ENCODE results near the gene HOXB7. TPM values are rescaled to one million over a fixed set of nuclear protein-coding genes. Genes with fewer than 3 reads are reported as not detected.

The HOXB7 gene
- total RNA-seq, 2 donors from 2014 or later: 1.1 to 2.7 TPM

DNA sequence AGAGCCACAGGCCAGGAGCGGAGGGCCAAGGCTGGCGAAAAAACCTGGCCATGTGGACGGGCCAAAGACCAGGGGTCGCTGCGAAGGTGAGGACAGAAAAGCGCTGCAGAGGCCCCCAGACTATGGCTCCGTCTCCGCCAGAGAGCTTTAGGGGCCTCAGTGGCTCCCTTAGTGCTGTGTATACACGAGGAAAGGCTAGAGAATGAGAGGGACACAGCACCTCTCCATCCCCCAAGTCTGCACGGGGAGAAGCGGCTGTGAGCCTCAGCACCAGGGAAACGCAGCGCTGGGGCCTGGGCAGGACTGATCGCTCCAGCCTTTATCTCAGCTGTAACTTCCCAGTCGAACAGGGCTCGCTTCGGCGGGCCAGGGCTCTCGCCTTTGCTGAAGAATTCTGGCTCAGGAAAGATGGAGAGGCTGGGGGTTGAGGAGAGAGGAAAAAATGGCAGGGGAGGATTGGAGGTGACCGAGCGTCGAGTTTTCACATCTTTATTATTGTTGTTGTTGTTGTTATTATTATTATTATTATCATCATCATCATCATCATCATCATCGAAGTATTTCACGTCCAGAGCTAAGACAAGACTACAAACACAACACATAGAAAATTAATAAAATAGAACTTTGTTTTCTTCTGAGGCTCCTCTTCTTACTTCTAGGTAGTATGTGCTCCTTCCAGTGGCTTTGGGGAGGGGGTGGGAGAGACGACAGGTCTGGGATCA is 15.4 kb downstream of the HOXB7 start:
- no peak overlapping the region for H3K27ac Mint-ChIP-seq
- ATAC-seq (no peak), DNase-seq (ENCODE audit: low spot score) (no peak)
- H3K27me3 Mint-ChIP-seq: peaks cover 60 to 64% of the 10 kb centered on the region in 2 donors
- no peaks in the 10 kb centered on the region for H3K9me3 Mint-ChIP-seq
- no peaks in the 10 kb centered on the region for H3K36me3 Mint-ChIP-seq
- peaks cover 42 to 55% of the 10 kb centered on the region in 2 donors for H3K4me1 Mint-ChIP-seq (ENCODE audit: low read depth in 2 of 2)
- H3K4me3 Mint-ChIP-seq: peak overlapping the region; percentile 83

DNA sequence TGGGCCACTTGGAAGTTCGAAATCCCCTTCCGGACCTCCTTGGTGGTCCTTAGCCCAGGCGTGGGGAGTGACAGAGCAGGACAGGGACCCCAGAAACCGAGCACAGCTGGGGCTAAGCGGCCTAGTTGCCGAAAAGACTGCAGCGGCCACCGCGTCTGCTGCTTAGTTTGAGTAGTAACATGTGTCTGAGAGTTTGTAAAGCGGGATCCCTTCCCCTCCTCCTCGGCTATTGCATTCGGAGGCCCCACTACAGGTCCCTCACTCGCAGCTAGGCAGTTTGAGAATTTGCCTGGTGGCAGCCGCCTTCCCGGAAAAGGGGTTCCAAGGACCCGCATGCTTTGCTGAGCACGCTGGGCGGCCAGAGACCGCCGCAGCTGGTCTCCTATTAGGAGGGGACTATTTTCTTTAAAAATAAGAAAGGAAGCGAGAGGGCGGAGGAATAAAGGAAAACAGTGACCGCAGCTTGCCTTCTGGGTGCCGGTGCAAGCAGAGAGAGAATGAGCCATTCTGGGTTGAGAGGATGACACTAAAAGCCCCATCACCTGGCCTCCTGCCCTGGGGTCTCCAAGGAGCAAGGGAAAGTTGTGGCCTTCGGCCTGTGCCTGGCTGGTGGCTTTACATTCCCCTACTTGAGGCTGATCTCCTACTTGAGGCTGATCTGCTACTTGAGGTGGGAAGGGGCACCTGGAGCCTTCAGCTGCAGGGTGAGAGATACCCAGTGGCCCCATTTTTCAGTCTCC is 16.1 kb downstream of the HOXB7 start:
- Mint-ChIP-seq H3K9me3 (no peaks in the 10 kb centered on the region), H3K4me3 (peak overlapping the region; percentile 83), H3K27ac (peak overlapping the region in 1 of 2 donors; percentile 37), H3K4me1 (ENCODE audit: low read depth in 2 of 2) (peaks cover 44 to 55% of the 10 kb centered on the region in 2 donors), H3K36me3 (no peaks in the 10 kb centered on the region), H3K27me3 (peaks cover 56 to 57% of the 10 kb centered on the region in 2 donors)
- ATAC-seq (no peak), DNase-seq (ENCODE audit: low spot score) (no peak)

DNA sequence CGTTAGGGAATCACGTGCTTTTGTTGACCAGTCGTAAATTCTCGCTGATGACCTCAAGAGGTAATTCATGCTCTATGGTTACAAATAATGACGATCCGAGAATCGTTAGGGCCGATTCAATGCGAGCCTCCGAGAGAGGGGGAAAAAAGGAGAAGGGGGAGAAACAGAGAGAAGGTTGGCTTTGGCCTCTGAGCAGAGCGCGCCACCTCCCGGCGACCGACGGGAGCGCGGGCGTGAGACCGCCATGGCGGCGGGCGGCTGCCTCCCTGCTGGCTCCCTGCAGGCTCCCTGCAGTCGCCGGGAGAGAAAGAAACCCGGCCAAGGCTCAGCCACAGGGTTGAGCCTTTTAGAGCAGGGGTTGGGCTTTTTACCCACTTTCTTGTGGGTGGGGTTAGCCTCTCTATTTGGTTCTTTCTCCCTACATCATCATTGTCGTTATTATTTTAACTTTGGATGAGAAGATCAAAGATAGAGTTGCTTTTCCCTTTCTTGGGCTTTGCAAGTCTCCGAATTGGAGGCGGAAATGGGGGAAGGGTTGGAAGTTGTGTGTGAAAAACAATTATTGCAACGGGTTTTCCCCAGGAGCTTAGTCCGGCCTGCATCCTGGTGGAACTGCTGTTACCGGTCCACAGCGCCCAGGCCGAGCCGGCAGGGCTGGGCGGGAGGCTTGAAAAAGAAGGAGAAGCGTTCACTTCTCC is 16.8 kb downstream of the HOXB7 start:
- Mint-ChIP-seq H3K4me3 (peak overlapping the region; percentile 88), H3K36me3 (no peaks in the 10 kb centered on the region), H3K4me1 (ENCODE audit: low read depth in 2 of 2) (peaks cover 45 to 55% of the 10 kb centered on the region in 2 donors), H3K27me3 (peaks cover 51 to 52% of the 10 kb centered on the region in 2 donors), H3K9me3 (no peaks in the 10 kb centered on the region), H3K27ac (peak overlapping the region in 1 of 2 donors; percentile 37)
- DNase-seq (ENCODE audit: low spot score): peak; percentile 78
- ATAC-seq: peak; percentile 65 to 81

DNA sequence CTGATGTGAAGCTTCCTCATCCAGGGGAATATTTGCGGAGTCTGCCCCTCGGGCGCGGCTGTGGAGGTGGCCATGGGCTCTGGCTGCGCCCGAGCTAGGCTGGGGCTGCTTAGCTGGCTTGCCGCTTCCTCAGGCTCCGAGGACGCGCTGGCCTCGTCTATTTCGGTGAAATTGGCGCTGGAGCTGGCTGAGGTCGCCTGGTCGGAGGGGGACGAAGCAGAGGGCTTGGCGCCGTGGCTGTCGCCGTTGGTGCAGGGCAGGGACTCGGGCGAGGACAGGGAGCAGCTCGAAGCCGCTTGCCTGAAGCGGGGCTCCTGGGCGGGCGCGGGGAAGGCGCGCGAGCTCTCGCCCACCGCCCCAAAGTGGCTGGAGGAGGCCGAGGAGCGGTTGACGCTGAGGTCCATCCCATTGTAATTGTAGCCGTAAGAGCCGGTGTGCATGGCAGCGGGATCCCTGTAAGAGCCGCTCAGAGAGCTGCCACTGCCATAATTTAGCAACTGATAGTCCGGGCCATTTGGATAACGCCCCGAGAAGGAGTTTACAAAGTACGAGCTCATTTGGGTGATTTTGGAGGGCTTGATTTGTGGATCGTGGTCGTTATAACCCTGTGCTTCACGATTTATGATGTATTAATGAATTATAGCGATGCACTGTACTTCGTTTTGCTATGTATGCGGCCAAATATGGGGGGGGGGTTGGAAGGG is 17.5 kb downstream of the HOXB7 start, which contains the start of gene HOXB5:
Gene HOXB5, minus strand, starts transcription at position 654 of the 704 bp plus-strand sequence. Its CDS starts 97 bp downstream, at position 557.
- H3K4me1 Mint-ChIP-seq (ENCODE audit: low read depth in 2 of 2): peaks cover 43 to 49% of the 10 kb centered on the region in 2 donors

DNA sequence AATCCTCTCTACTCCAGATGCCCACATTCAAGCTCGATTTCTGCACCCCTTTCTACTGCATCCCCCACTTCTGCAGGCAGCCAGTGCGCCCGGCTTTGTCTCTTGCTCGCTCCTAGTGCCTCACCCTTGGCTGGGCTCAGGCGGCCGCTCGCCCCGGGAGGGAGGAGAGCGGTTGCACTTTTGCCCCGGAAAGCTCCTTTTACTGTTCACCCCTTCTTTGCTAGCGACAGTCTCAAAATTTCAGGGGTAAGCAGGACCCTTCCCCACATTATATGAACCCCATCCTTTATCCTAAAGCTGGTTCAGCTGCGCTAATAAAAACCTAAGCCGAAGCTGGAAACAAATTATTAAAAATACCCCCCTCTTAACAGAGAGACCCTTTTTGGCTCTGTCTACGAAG is 18.2 kb downstream of the HOXB7 start:
- Mint-ChIP-seq H3K4me3 (peak overlapping the region; percentile 88), H3K27ac (peak overlapping the region in 1 of 2 donors; percentile 39), H3K27me3 (peaks cover 48 to 59% of the 10 kb centered on the region in 2 donors), H3K36me3 (no peaks in the 10 kb centered on the region), H3K9me3 (no peaks in the 10 kb centered on the region), H3K4me1 (ENCODE audit: low read depth in 2 of 2) (peaks cover 38 to 42% of the 10 kb centered on the region in 2 donors)
- DNase-seq (ENCODE audit: low spot score): no peak
- ATAC-seq: peak in 1 of 2 donors; percentile 37

More for the DNA sequence above, 17.5 kb downstream of the HOXB7 start, which contains the start of gene HOXB5:
- Mint-ChIP-seq H3K36me3 (no peaks in the 10 kb centered on the region), H3K4me3 (peak within 1 kb of the TSS; percentile 88), H3K9me3 (no peaks in the 10 kb centered on the region), H3K27ac (peak within 1 kb of the TSS; percentile 37 to 39), H3K27me3 (peaks cover 51 to 59% of the 10 kb centered on the region in 2 donors)
- DNase-seq (ENCODE audit: low spot score): no peak
- peak; percentile 26 to 43 for ATAC-seq

DNA sequence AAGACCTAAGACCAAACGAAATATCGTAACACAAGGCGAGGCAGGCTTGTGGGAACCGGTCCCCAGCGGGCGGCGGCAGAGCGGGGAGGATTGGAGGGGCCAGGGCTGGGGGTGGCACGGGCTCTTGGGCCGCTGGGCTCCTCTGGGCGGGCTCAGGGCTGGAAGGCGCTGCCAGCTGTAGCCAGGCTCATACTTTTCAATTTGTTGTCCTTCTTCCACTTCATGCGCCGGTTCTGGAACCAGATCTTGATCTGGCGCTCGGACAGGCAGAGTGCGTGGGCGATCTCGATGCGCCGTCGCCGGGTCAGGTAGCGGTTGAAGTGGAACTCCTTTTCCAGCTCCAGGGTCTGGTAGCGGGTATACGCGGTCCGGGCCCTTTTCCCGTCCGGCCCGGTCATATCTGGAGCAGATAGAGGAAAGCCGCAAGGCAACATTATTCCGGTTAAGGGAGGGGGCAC is 18.7 kb downstream of the HOXB7 start:
- H3K4me1 Mint-ChIP-seq (ENCODE audit: low read depth in 2 of 2): peaks cover 37 to 39% of the 10 kb centered on the region in 2 donors
- ATAC-seq (no peak), DNase-seq (ENCODE audit: low spot score) (no peak)
- no peak overlapping the region for H3K4me3 Mint-ChIP-seq
- H3K27ac Mint-ChIP-seq: no peak overlapping the region
- H3K36me3 Mint-ChIP-seq: no peaks in the 10 kb centered on the region
- H3K27me3 Mint-ChIP-seq: peaks cover 46 to 59% of the 10 kb centered on the region in 2 donors
- no peaks in the 10 kb centered on the region for H3K9me3 Mint-ChIP-seq

DNA sequence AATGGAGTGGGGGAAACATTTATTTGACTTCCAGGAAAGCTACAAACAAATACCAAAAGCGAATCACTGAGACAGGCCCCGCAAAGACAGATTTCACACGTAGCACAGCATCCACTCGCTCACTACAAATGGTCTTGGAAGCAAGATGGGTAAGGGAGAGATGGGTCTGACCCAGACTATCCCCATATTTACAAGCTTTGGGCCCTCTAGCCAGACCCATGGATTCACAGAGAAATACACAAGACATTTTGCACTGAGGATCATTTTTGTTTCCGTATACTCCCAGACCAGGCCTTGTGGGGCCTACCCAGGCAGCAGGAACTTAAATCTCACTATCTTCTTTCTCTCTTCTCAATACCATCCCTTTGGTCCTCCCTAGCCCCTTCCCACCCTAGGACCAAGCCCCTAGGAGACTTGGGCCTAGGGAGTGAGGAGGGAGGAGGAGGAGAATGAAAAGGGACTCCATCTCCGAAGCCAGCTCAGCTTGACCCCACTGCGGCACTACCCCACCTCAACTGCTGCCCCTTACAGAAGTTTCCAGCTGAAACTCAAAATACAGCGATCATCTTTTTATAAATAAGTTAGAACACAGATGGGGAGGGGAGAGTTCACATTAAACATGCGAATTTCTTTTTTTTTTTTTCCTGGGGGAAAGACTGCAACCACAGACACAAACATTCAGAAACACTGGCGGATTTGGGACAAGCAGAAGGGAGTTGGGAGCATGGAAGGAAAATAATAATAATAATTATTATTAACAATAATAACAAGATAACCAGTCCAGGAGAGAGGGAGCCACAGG is 19.4 kb downstream of the HOXB7 start:
- DNase-seq (ENCODE audit: low spot score) (no peak), ATAC-seq (no peak)
- peaks cover 40 to 55% of the 10 kb centered on the region in 2 donors for H3K27me3 Mint-ChIP-seq
- H3K36me3 Mint-ChIP-seq: no peaks in the 10 kb centered on the region
- H3K27ac Mint-ChIP-seq: no peak overlapping the region
- peaks cover 32 to 35% of the 10 kb centered on the region in 2 donors for H3K4me1 Mint-ChIP-seq (ENCODE audit: low read depth in 2 of 2)
- no peaks in the 10 kb centered on the region for H3K9me3 Mint-ChIP-seq
- peak overlapping the region; percentile 40 for H3K4me3 Mint-ChIP-seq

DNA sequence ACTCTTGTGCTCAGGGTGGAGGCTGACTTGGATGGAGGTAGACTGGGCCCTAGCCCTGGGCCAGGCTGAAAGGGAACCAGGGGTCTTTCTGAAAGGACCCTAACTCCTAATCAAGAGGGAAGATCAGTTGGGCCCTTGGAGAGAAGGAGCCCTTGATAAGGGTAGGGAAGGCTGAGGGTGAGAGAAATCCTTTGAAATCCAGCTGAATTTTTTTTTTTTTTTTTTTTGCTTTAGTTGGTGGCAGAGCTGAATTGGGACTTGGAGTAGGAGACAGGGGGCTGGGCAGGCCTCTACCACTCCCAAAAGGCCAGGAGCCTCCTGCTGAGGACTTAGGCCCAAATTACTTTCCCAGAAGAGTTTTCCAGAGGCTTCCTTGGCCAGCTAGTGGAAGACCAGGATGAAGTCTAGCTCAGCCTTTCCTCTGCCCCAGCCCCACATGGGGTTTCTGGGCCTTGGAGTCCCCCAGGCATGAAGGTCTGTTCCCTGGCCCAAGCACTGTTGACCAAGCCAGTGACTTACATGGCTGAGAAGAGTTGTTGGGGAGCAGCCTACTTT is 20.1 kb downstream of the HOXB7 start:
- no peak overlapping the region for H3K27ac Mint-ChIP-seq
- H3K27me3 Mint-ChIP-seq: peaks cover 32 to 55% of the 10 kb centered on the region in 2 donors
- H3K36me3 Mint-ChIP-seq: no peaks in the 10 kb centered on the region
- H3K4me1 Mint-ChIP-seq (ENCODE audit: low read depth in 2 of 2): peaks cover 32 to 37% of the 10 kb centered on the region in 2 donors
- H3K9me3 Mint-ChIP-seq: no peaks in the 10 kb centered on the region
- no peak for DNase-seq (ENCODE audit: low spot score)
- peak overlapping the region; percentile 6 for H3K4me3 Mint-ChIP-seq
- no peak for ATAC-seq

DNA sequence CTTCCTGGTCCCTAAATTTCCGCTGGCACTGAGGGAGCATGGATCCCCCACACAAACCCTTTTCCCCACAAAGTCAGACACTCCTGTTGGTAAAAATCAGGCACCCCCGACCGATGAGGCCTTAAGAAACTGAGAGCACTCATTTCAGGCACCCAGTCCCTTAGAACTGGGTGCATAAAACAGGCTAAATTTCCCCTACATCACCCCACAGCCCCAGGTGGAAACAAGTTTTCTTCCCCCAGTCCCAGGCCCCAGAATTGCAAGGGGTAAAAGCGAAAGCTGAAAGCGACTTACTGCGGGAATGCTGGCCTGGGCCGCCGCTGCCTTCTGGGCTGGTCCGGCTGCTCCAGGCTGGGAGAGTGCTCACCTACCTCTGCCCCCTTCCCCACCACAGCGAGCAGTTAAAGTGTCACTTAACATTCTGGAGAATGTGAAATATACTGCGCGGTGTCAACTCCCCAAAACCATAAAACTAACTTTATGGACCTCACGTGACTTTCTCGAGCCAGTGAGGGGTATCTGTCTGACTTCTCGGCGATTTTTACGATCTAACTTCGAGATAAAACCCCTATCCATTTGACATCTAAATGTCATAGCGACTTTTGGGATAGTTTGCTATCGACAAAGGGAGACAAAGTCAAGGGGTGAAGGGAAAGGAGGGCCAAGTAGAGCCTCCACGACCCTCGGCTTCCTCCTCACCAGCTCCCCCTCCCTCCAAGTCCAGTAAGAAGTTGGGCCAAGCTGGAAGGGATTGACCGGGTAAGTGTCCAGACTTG is 20.8 kb downstream of the HOXB7 start, which contains the start of gene HOXB3:
Gene HOXB3, minus strand, starts transcription at position 411 of the 776 bp plus-strand sequence. CDS start 37,767 bp downstream, outside the sequence.
- peak within 1 kb of the TSS; percentile 6 for H3K4me3 Mint-ChIP-seq
- DNase-seq (ENCODE audit: low spot score) (no peak), ATAC-seq (no peak)
- peaks cover 25 to 52% of the 10 kb centered on the region in 2 donors for H3K27me3 Mint-ChIP-seq
- H3K9me3 Mint-ChIP-seq: no peaks in the 10 kb centered on the region
- H3K27ac Mint-ChIP-seq: no peak within 1 kb of the TSS
- no peaks in the 10 kb centered on the region for H3K36me3 Mint-ChIP-seq
- peaks cover 33 to 43% of the 10 kb centered on the region in 2 donors for H3K4me1 Mint-ChIP-seq (ENCODE audit: low read depth in 2 of 2)

DNA sequence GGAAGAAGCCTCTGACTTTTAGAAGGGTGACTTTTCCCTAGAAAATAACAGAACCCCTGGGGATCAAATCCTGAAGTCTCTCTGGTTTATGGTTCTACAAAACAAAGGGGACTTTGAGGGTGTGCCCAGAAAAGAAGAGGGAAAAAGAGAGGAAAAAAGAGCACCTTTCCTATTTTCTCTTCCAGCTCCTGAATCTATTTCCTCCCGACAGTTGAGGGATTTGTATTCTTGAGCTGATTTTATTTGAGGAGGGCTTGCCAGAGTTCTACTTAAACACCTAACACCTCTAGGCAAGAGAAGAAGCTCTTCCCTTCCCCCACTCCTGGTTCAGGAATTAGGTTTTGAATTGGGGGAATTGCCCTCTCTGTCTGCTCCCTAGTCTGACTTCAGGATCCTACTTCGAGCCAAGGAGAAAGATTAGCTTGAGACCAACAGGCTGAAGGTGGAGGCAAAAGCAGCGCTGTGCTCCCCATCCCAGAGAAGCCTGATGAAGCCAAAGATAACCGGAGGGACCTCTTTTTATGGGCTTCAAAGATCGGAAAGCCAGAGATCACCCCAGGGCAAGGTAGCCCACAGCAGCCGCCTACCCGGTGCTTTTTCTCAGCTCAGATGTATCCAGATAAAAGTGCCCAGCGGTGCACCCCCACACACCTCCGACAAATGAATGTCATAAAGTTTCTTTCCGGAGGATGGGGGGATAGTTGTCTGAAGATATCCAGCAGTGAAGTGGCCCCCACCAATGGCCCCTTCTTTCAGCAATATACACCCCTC is 21.6 kb downstream of the HOXB7 start:
- H3K36me3 Mint-ChIP-seq: no peaks in the 10 kb centered on the region
- no peak overlapping the region for H3K4me3 Mint-ChIP-seq
- H3K4me1 Mint-ChIP-seq (ENCODE audit: low read depth in 2 of 2): peaks cover 41 to 48% of the 10 kb centered on the region in 2 donors
- no peak overlapping the region for H3K27ac Mint-ChIP-seq
- ATAC-seq (no peak), DNase-seq (ENCODE audit: low spot score) (no peak)
- H3K27me3 Mint-ChIP-seq: peaks cover 24 to 52% of the 10 kb centered on the region in 2 donors
- H3K9me3 Mint-ChIP-seq: no peaks in the 10 kb centered on the region

DNA sequence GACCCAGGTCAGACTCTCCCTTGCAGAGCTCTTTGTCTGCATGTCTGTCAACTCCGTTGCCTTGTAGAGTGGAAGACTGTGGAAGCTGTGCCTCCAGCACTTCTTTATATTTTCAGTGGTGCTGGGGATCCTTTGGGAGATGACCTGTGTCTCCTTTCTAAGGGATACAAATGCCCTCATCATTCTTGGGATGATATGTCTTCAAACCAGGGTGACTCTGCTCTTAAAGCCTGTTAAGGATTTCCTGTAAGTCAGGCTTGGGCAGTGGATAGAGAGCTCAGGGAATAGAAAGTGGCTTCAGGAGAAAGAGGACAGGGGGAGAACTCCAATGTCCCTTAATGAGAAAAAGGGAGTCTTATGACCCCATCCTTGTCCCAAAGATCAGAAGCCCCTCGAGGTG is 22.3 kb downstream of the HOXB7 start:
- ATAC-seq (no peak), DNase-seq (ENCODE audit: low spot score) (no peak)
- Mint-ChIP-seq H3K27me3 (peaks cover 24 to 57% of the 10 kb centered on the region in 2 donors), H3K27ac (no peak overlapping the region), H3K4me3 (no peak overlapping the region), H3K36me3 (no peaks in the 10 kb centered on the region), H3K4me1 (ENCODE audit: low read depth in 2 of 2) (peaks cover 39 to 42% of the 10 kb centered on the region in 2 donors), H3K9me3 (no peaks in the 10 kb centered on the region)
